ENCODE data around the gene FSCN2. TPM values are rescaled to one million over a fixed set of nuclear protein-coding genes. Genes with fewer than 3 reads are reported as not detected.

The FSCN2 gene
- polyA plus RNA-seq, 1 of the 3 experiments (the other 2 are of a cell fraction) = 2.1 TPM

GRCh38 chr17:81574643-81574956, 46.4 kb downstream of the FSCN2 start:
- H3K27me3 ChIP-seq (ENCODE audit: insufficient read depth) = no peaks in the 10 kb centered on the region
- H3K79me2 ChIP-seq (ENCODE audit: insufficient read depth) = peaks cover 63% of the 10 kb centered on the region
- H3K36me3 ChIP-seq (replicated peaks in 1 of 2; ENCODE audit: control insufficient read depth in 1 of 2, insufficient read depth in 2 of 2, low read length in 1 of 2) = peaks cover 45 to 68% of the 10 kb centered on the region in 2 experiments
- H3K4me1 ChIP-seq (ENCODE audit: control insufficient read depth in 1 of 2, insufficient read depth in 2 of 2, low read depth in 1 of 2, low read length in 1 of 2) = peaks cover 28 to 39% of the 10 kb centered on the region in 2 experiments
- H3F3A ChIP-seq (replicated peaks; ENCODE audit: insufficient read depth) = peaks cover 26% of the 10 kb centered on the region
- ChIA-PET CTCF (interaction anchor here (1.1 to 4.0 kb wide), 4 partner anchors 11 to 134 kb away, joined by 3 to 23 read pairs (median 5); no protein-coding TSS in a partner anchor), POLR2A (no interaction called here)
- no peak overlapping the region for H2AFZ ChIP-seq (ENCODE audit: low read depth)
- WGBS (ENCODE audit: low lambda C conversion rate) = 88% methylated on average over 6 of the region's 8 CpGs
- no peaks in the 10 kb centered on the region for H3K9me2 ChIP-seq
- H3K4me2 ChIP-seq = no peak overlapping the region
- TF ChIP-seq NFIC (IDR thresholded peaks at IDR 0.05; ENCODE audit: borderline replicate concordance) (no peak), FOXM1 (IDR thresholded peaks at IDR 0.05; ENCODE audit: low read depth) (no peak), MXI1 (IDR thresholded peaks at IDR 0.05; ENCODE audit: low read depth, low read length) (no peak), NRF1 (IDR thresholded peaks at IDR 0.05; ENCODE audit: low read depth, low read length) (no peak)
- H3K9me3 ChIP-seq = no peaks in the 10 kb centered on the region
- DNase-seq = no peak
- H3K27ac ChIP-seq (ENCODE audit: low read depth in 2 of 2, low read length in 1 of 2) = no peak overlapping the region; a peak in 1 of 4 replicates
- H4K20me1 ChIP-seq (ENCODE audit: insufficient read depth) = peaks cover 5% of the 10 kb centered on the region
- H3K4me3 ChIP-seq (ENCODE audit: low read depth in 2 of 2, low read length in 1 of 2) = no peak overlapping the region
- no peak overlapping the region for H3K9ac ChIP-seq

GRCh38 chr17:81575836-81576235, 47.7 kb downstream of the FSCN2 start:
- TF ChIP-seq SMC3 (IDR thresholded peaks at IDR 0.05; ENCODE audit: low read depth, low read length) = no peak
- TF ChIP-seq, protein P1, sequence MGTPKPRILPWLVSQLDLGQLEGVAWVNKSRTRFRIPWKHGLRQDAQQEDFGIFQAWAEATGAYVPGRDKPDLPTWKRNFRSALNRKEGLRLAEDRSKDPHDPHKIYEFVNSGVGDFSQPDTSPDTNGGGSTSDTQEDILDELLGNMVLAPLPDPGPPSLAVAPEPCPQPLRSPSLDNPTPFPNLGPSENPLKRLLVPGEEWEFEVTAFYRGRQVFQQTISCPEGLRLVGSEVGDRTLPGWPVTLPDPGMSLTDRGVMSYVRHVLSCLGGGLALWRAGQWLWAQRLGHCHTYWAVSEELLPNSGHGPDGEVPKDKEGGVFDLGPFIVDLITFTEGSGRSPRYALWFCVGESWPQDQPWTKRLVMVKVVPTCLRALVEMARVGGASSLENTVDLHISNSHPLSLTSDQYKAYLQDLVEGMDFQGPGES (IDR thresholded peaks at IDR 0.05; ENCODE audit: low read depth, low read length) = no peak
- TF ChIP-seq EP300 (IDR thresholded peaks at IDR 0.05; ENCODE audit: borderline replicate concordance in 1 of 2, low read depth in 1 of 2, low read length in 1 of 2) = no peak
- TF ChIP-seq TEAD4 (IDR thresholded peaks at IDR 0.05; ENCODE audit: borderline replicate concordance, insufficient read depth) = no peak
- no peak for TF ChIP-seq POLR2AphosphoS5 (IDR thresholded peaks at IDR 0.05; ENCODE audit: low read depth, low read length)
- no peak for TF ChIP-seq SIN3A (IDR thresholded peaks at IDR 0.05; ENCODE audit: borderline replicate concordance, low read depth, low read length)
- TF ChIP-seq NFIC (IDR thresholded peaks at IDR 0.05; ENCODE audit: borderline replicate concordance) = no peak
- TF ChIP-seq, protein P2, sequence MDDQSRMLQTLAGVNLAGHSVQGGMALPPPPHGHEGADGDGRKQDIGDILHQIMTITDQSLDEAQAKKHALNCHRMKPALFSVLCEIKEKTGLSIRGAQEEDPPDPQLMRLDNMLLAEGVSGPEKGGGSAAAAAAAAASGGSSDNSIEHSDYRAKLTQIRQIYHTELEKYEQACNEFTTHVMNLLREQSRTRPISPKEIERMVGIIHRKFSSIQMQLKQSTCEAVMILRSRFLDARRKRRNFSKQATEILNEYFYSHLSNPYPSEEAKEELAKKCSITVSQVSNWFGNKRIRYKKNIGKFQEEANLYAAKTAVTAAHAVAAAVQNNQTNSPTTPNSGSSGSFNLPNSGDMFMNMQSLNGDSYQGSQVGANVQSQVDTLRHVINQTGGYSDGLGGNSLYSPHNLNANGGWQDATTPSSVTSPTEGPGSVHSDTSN (IDR thresholded peaks at IDR 0.05) = no peak
- no peak for TF ChIP-seq GABPA (IDR thresholded peaks at IDR 0.05; ENCODE audit: low read depth)
- no peak for TF ChIP-seq RCOR1 (IDR thresholded peaks at IDR 0.05; ENCODE audit: low read length)
- no peak for TF ChIP-seq JUND (IDR thresholded peaks at IDR 0.05)
- no peak for TF ChIP-seq YY1 (IDR thresholded peaks at IDR 0.05; ENCODE audit: low read depth)
- TF ChIP-seq ELF1 (IDR thresholded peaks at IDR 0.05) = no peak
- no peaks in the 10 kb centered on the region for H3K9me2 ChIP-seq
- peak overlapping the region; percentile 65 for H3K4me2 ChIP-seq
- H3K4me3 ChIP-seq (ENCODE audit: low read depth in 2 of 2, low read length in 1 of 2) = no peak overlapping the region
- peaks cover 32 to 66% of the 10 kb centered on the region in 2 experiments for H3K36me3 ChIP-seq (replicated peaks in 1 of 2; ENCODE audit: control insufficient read depth in 1 of 2, insufficient read depth in 2 of 2, low read length in 1 of 2)
- peak overlapping the region in 1 of 2 experiments; percentile 67; a peak in 2 of 4 replicates for H3K27ac ChIP-seq (ENCODE audit: low read depth in 2 of 2, low read length in 1 of 2)
- peaks cover 28 to 49% of the 10 kb centered on the region in 2 experiments for H3K4me1 ChIP-seq (ENCODE audit: control insufficient read depth in 1 of 2, insufficient read depth in 2 of 2, low read depth in 1 of 2, low read length in 1 of 2)
- no peaks in the 10 kb centered on the region for H3K9me3 ChIP-seq
- H4K20me1 ChIP-seq (ENCODE audit: insufficient read depth) = peaks cover 15% of the 10 kb centered on the region
- DNase-seq = no peak
- peaks cover 30% of the 10 kb centered on the region for H3F3A ChIP-seq (replicated peaks; ENCODE audit: insufficient read depth)
- no peaks in the 10 kb centered on the region for H3K27me3 ChIP-seq (ENCODE audit: insufficient read depth)
- H3K9ac ChIP-seq = no peak overlapping the region
- WGBS (ENCODE audit: low lambda C conversion rate) = 86% methylated on average over 3 of the region's 3 CpGs
- POLR2A ChIA-PET = no interaction called here
- H2AFZ ChIP-seq (ENCODE audit: low read depth) = no peak overlapping the region
- H3K79me2 ChIP-seq (ENCODE audit: insufficient read depth) = peaks cover 73% of the 10 kb centered on the region
- CTCF ChIA-PET = interaction anchor here (1.3 to 4.0 kb wide), 3 partner anchors 8 to 26 kb away, joined by 4 to 23 read pairs (median 16); no protein-coding TSS in a partner anchor

All from SK-N-SH (cell line).